ENCODE data around the gene OR10AG1.
A peak's percentile ranks its signal among the peaks of the same experiment; 100 is the strongest.

The OR10AG1 gene

GRCh38 chr11:55969845-55970244 is at the start of gene OR10AG1:
OR10AG1 (minus strand) TSS chr11:55969945; CDS start chr11:55969907, 38 bp downstream.
- intact Hi-C loops (cut with DNase I), result no loop called here
- no peak for DNase-seq

- no peak for DNase-seq
- intact Hi-C loops (cut with DNase I), result no loop called here
These were observed 44.1 kb upstream of the OR10AG1 start for GRCh38 chr11:56013805-56014204.

- intact Hi-C loops (cut with DNase I), result no loop called here
- no peak for DNase-seq
These were observed 41.0 kb upstream of the OR10AG1 start for GRCh38 chr11:56010716-56011115.

- DNase-seq, result no peak
These were observed 24.8 kb upstream of the OR10AG1 start, which contains the start of gene OR5F1 for GRCh38 chr11:55994525-55994924. OR5F1 (minus strand) TSS chr11:55994625; CDS start chr11:55994625, 0 bp downstream.

GRCh38 chr11:55970935-55971334 is 1.2 kb upstream of the OR10AG1 start:
- DNase-seq, result no peak
- intact Hi-C loops (cut with DNase I), result no loop called here

More at GRCh38 chr11:55994525-55994924, 24.8 kb upstream of the OR10AG1 start, which contains the start of gene OR5F1:
- intact Hi-C loops (cut with DNase I), result no loop called here

- intact Hi-C loops (cut with DNase I), result no loop called here
- DNase-seq, result no peak
These were observed 1.8 kb downstream of the OR10AG1 start for GRCh38 chr11:55967914-55968313.

GRCh38 chr11:55966391-55966790 is 3.4 kb downstream of the OR10AG1 start:
- intact Hi-C loops (cut with DNase I), result no loop called here
- DNase-seq, result no peak

- no peak for DNase-seq
- intact Hi-C loops (cut with DNase I), result no loop called here
These were observed 13.2 kb downstream of the OR10AG1 start for GRCh38 chr11:55956521-55956920.

- intact Hi-C loops (cut with DNase I), result no loop called here
- DNase-seq, result no peak
These were observed 20.4 kb downstream of the OR10AG1 start for GRCh38 chr11:55949330-55949729.

- DNase-seq, result peak in 5 of 42 donors; percentile 2 to 39 (median 5)
- intact Hi-C loops (cut with DNase I), result no loop called here
These were observed 26.9 kb downstream of the OR10AG1 start for GRCh38 chr11:55942785-55943392.

- DNase-seq, result no peak
- intact Hi-C loops (cut with DNase I), result no loop called here
These were observed 33.4 kb downstream of the OR10AG1 start, which contains the start of gene OR5I1 for GRCh38 chr11:55936300-55936699. OR5I1 (minus strand) TSS chr11:55936400; CDS start chr11:55936400, 0 bp downstream.

- DNase-seq, result no peak
These were observed 49.2 kb downstream of the OR10AG1 start for GRCh38 chr11:55920537-55920936.

More at GRCh38 chr11:55920537-55920936, 49.2 kb downstream of the OR10AG1 start:
- intact Hi-C loops (cut with DNase I), result no loop called here
